Measurements from ENCODE around the gene POLR2E. TPM values are rescaled to one million over a fixed set of nuclear protein-coding genes. Genes with fewer than 3 reads are reported as not detected.

The POLR2E gene
- total RNA-seq, 1 donor from 2014 or later, result 156 TPM

DNA sequence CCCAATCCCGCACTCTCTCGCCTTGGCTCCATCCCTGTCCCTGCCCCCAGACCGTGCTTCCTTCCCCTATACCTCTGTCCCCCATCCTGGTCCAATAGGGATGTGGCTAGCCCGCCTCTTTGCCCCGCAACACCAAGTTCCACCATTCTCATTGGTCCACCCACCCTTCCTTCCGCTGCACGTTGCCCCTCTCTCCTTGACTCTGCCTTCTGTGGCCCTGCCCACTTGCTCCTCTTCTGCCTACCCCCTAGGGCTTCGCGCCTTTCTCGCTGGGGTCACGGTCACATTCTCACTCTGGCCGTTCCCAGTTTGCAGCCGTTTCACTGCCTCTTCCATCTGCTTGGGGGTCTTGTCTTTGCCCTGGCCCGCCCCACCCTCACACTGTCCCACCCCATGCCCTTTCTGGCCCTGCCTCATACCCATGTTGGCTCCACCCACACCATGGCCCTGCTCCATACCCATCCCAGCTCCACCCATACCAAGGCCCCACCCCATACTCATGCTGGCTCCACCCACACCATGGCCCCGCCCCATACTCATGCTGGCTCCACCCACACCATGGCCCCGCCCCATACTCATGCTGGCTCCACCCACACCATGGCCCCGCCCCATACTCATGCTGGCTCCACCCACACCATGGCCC is 32.7 kb downstream of the POLR2E start:
- Mint-ChIP-seq H3K4me1 (ENCODE audit: unreplicated experiment) (peaks cover 11% of the 10 kb centered on the region), H3K36me3 (ENCODE audit: unreplicated experiment) (no peaks in the 10 kb centered on the region), H3K27me3 (ENCODE audit: unreplicated experiment) (no peaks in the 10 kb centered on the region), H3K27ac (ENCODE audit: unreplicated experiment) (no peak overlapping the region), H3K4me3 (ENCODE audit: unreplicated experiment) (no peak overlapping the region), H3K9me3 (ENCODE audit: unreplicated experiment) (no peaks in the 10 kb centered on the region)
- DNase-seq (ENCODE audit: extremely low spot score, unreplicated experiment), result no peak
- no peak for TF ChIP-seq CTCF (IDR thresholded peaks at IDR 0.05)

DNA sequence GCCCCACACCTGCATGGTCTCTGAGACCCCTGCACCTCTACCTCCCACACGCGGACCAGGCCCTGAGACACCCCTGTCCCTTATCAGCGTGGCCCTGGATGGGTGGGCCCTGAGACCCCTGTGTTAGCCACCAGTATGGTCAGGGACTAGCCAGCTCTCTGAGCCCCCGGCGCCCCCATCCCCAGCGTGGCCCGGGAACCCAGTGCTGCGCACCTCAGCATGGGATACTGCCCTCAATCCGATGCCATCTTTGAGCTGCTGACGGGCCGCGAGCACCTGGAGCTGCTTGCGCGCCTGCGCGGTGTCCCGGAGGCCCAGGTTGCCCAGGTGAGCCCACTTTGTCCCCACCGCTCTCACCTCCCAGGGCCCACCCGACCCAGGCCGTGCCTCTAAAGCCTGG is 33.2 kb downstream of the POLR2E start:
- no peak for DNase-seq (ENCODE audit: extremely low spot score, unreplicated experiment)
- Mint-ChIP-seq H3K9me3 (ENCODE audit: unreplicated experiment) (no peaks in the 10 kb centered on the region), H3K27ac (ENCODE audit: unreplicated experiment) (no peak overlapping the region), H3K36me3 (ENCODE audit: unreplicated experiment) (no peaks in the 10 kb centered on the region), H3K4me3 (ENCODE audit: unreplicated experiment) (no peak overlapping the region), H3K27me3 (ENCODE audit: unreplicated experiment) (no peaks in the 10 kb centered on the region), H3K4me1 (ENCODE audit: unreplicated experiment) (peaks cover 11% of the 10 kb centered on the region)
- no peak for TF ChIP-seq CTCF (IDR thresholded peaks at IDR 0.05)

- Mint-ChIP-seq H3K36me3 (ENCODE audit: unreplicated experiment) (no peaks in the 10 kb centered on the region), H3K9me3 (ENCODE audit: unreplicated experiment) (no peaks in the 10 kb centered on the region), H3K27ac (ENCODE audit: unreplicated experiment) (no peak overlapping the region), H3K4me3 (ENCODE audit: unreplicated experiment) (no peak overlapping the region), H3K27me3 (ENCODE audit: unreplicated experiment) (no peaks in the 10 kb centered on the region), H3K4me1 (ENCODE audit: unreplicated experiment) (peaks cover 6% of the 10 kb centered on the region)
- no peak for DNase-seq (ENCODE audit: extremely low spot score, unreplicated experiment)
- TF ChIP-seq CTCF (IDR thresholded peaks at IDR 0.05), result no peak
These were observed 34.5 kb downstream of the POLR2E start for GRCh38 chr19:1060689-1061088.

- Mint-ChIP-seq H3K36me3 (ENCODE audit: unreplicated experiment) (no peaks in the 10 kb centered on the region), H3K27me3 (ENCODE audit: unreplicated experiment) (no peaks in the 10 kb centered on the region), H3K4me1 (ENCODE audit: unreplicated experiment) (no peaks in the 10 kb centered on the region), H3K4me3 (ENCODE audit: unreplicated experiment) (no peak overlapping the region), H3K27ac (ENCODE audit: unreplicated experiment) (no peak overlapping the region), H3K9me3 (ENCODE audit: unreplicated experiment) (no peaks in the 10 kb centered on the region)
- DNase-seq (ENCODE audit: extremely low spot score, unreplicated experiment), result no peak
- no peak for TF ChIP-seq CTCF (IDR thresholded peaks at IDR 0.05)
These were observed 37.1 kb downstream of the POLR2E start for GRCh38 chr19:1058112-1058511.

- Mint-ChIP-seq H3K36me3 (ENCODE audit: unreplicated experiment) (no peaks in the 10 kb centered on the region), H3K4me3 (ENCODE audit: unreplicated experiment) (no peak overlapping the region), H3K9me3 (ENCODE audit: unreplicated experiment) (no peaks in the 10 kb centered on the region), H3K4me1 (ENCODE audit: unreplicated experiment) (no peaks in the 10 kb centered on the region), H3K27ac (ENCODE audit: unreplicated experiment) (no peak overlapping the region), H3K27me3 (ENCODE audit: unreplicated experiment) (no peaks in the 10 kb centered on the region)
- DNase-seq (ENCODE audit: extremely low spot score, unreplicated experiment), result no peak
- peak; percentile 57 for TF ChIP-seq CTCF (IDR thresholded peaks at IDR 0.05)
These were observed 37.9 kb downstream of the POLR2E start for GRCh38 chr19:1057176-1057855.

All from osteocyte (in vitro differentiated cells).